IMR-90 (cell line): ENCODE data around the gene OR10S1. TPM values are rescaled to one million over a fixed set of nuclear protein-coding genes. Genes with fewer than 3 reads are reported as not detected.

ENCODE experiments used
- ATAC-seq: fragments of 200-7000 bp; cut with Tn5 transposase; 2 replicates; pipeline ENCODE4 v1.9.1; 2020; ENCODE audit warnings: low read depth, mild to moderate bottlenecking, moderate library complexity
- BruUV-seq: library from RNA; stranded (reverse); fragments of 400-500 nt; replicated peaks from 2 replicates; lab custom pipeline; 2021; lab: Mats Ljungman, UMichigan
- CTCF ChIA-PET: fragments of 300-600 bp; formaldehyde crosslinking; extraction: SDS; loops from one replicate; lab custom pipeline; 2021; ENCODE audit warnings: antibody characterized with exemption; lab: Yijun Ruan, JAX
- POLR2A ChIA-PET: fragments of 300-600 bp; sonication (Branson Sonifier 250); formaldehyde crosslinking; loops from one replicate; lab custom pipeline; 2022; ENCODE audit warnings: antibody characterized with exemption; ENCODE audit not compliant: unreplicated experiment; lab: Charles Lee
- DNase-seq: peaks from one replicate; pipeline ENCODE4 v3.0.0; 2013
- H2AFZ ChIP-seq: replicated peaks from 2 replicates; pipeline ENCODE3; 2013; ENCODE audit warnings: low read length, mild to moderate bottlenecking; ENCODE audit not compliant: poor library complexity
- H2AK5ac ChIP-seq: 2 replicates; pipeline ENCODE4 v1.6.1; 2013; ENCODE audit warnings: low read depth, low read length, inconsistent platforms
- H2AK9ac ChIP-seq: replicated peaks from 2 replicates; pipeline ENCODE3; 2013; ENCODE audit warnings: mild to moderate bottlenecking, low read depth, low read length, moderate library complexity; ENCODE audit not compliant: poor library complexity
- H2BK120ac ChIP-seq: 2 replicates; pipeline ENCODE4 v1.6.1; 2013; ENCODE audit warnings: low read depth, low read length, inconsistent platforms
- H2BK15ac ChIP-seq: 3 replicates; pipeline ENCODE4 v1.6.1; 2013; ENCODE audit warnings: low read depth, low read length, inconsistent platforms
- H2BK20ac ChIP-seq: 2 replicates; pipeline ENCODE4 v1.6.1; 2013; ENCODE audit warnings: low read depth, mild to moderate bottlenecking, inconsistent platforms, low read length, moderate library complexity
- H2BK5ac ChIP-seq: 2 replicates; pipeline ENCODE4 v1.6.1; 2013; ENCODE audit warnings: mild to moderate bottlenecking, low read depth, low read length, inconsistent platforms; ENCODE audit not compliant: poor library complexity, severe bottlenecking
- H3K14ac ChIP-seq: replicated peaks from 2 replicates; pipeline ENCODE4 v1.6.1; 2013; ENCODE audit warnings: low read depth, low read length, inconsistent platforms
- H3K18ac ChIP-seq: 2 replicates; pipeline ENCODE4 v1.6.1; 2013; ENCODE audit warnings: low read depth, low read length, control low read depth
- H3K23ac ChIP-seq: 2 replicates; pipeline ENCODE4 v1.6.1; 2013; ENCODE audit warnings: low read depth, low read length, inconsistent platforms
- H3K27ac ChIP-seq: 2 replicates; pipeline ENCODE4 v1.5.1; 2013; ENCODE audit warnings: mild to moderate bottlenecking, control low read depth, low read length; ENCODE audit not compliant: insufficient read depth
- H3K27me3 ChIP-seq: 2 replicates; pipeline ENCODE4 v1.6.1; 2013; ENCODE audit warnings: low read length; ENCODE audit not compliant: control insufficient read depth, insufficient read depth
- H3K36me3 ChIP-seq: 2 replicates; pipeline ENCODE4 v1.6.1; 2013; ENCODE audit warnings: low read length, mixed read lengths; ENCODE audit not compliant: control insufficient read depth, insufficient read depth
- H3K4ac ChIP-seq: 2 replicates; pipeline ENCODE4 v1.6.1; 2013; ENCODE audit warnings: low read depth, low read length, inconsistent platforms
- H3K4me1 ChIP-seq: 2 replicates; pipeline ENCODE4 v1.6.1; 2013; ENCODE audit warnings: low read length, mixed read lengths; ENCODE audit not compliant: control insufficient read depth, insufficient read depth
- H3K4me2 ChIP-seq: 2 replicates; pipeline ENCODE4 v1.6.1; 2013; ENCODE audit warnings: low read depth, mild to moderate bottlenecking, control low read depth, low read length, moderate library complexity
- H3K4me3 ChIP-seq: 2 replicates; pipeline ENCODE4 v1.5.1; 2013; ENCODE audit warnings: low read depth, mild to moderate bottlenecking, control low read depth, low read length, moderate library complexity; ENCODE audit not compliant: insufficient read depth
- H3K56ac ChIP-seq: 2 replicates; pipeline ENCODE4 v1.6.1; 2013; ENCODE audit warnings: low read length, inconsistent platforms; ENCODE audit not compliant: insufficient read depth; ENCODE audit errors: extremely low read depth
- H3K79me1 ChIP-seq, 2 experiments: 2 replicates each; pipeline ENCODE4 v1.6.1; 2013; ENCODE audit warnings: low read length in 2 of 2, inconsistent platforms in 1 of 2, low read depth in 1 of 2
- H3K9ac ChIP-seq: 2 replicates; pipeline ENCODE4 v1.6.1; 2013; ENCODE audit warnings: low read depth, low read length, control low read depth
- H3K9me1 ChIP-seq: 2 replicates; pipeline ENCODE4 v1.6.1; 2013; ENCODE audit warnings: low read length, inconsistent platforms; ENCODE audit not compliant: insufficient read depth
- H3K9me3 ChIP-seq: 2 replicates; pipeline ENCODE4 v1.6.1; 2013; ENCODE audit warnings: low read length; ENCODE audit not compliant: control insufficient read depth, insufficient read depth
- H4K20me1 ChIP-seq: 2 replicates; pipeline ENCODE4 v1.6.1; 2013; ENCODE audit warnings: low read length, inconsistent platforms; ENCODE audit not compliant: insufficient read depth
- H4K5ac ChIP-seq: 2 replicates; pipeline ENCODE4 v1.6.1; 2013; ENCODE audit warnings: mild to moderate bottlenecking, low read depth, low read length, control low read depth
- H4K8ac ChIP-seq, 2 experiments: 2 replicates each; pipeline ENCODE4 v1.6.1; 2013; ENCODE audit warnings: low read depth in 2 of 2, low read length in 2 of 2, control low read depth in 1 of 2, inconsistent platforms in 1 of 2
- H4K91ac ChIP-seq: 2 replicates; pipeline ENCODE4 v1.6.1; 2013; ENCODE audit warnings: low read depth, low read length, inconsistent platforms; ENCODE audit not compliant: insufficient read depth
- MAFK ChIP-seq: IDR thresholded peaks from 2 replicates; pipeline ENCODE4 v1.6.1; 2012; ENCODE audit warnings: low read depth, low read length, improper control_type of control experiment
- MXI1 ChIP-seq: IDR thresholded peaks from 2 replicates; pipeline ENCODE4 v1.6.1; 2012; ENCODE audit warnings: low read depth, mild to moderate bottlenecking, low read length, moderate library complexity, borderline replicate concordance
- NFE2L2 ChIP-seq: fragments of 150-350 bp; IDR thresholded peaks from 2 replicates; pipeline ENCODE4 v1.6.1; 2016; ENCODE audit warnings: low read depth, mild to moderate bottlenecking, low read length
- POLR2A ChIP-seq: IDR thresholded peaks from 2 replicates; pipeline ENCODE4 v1.6.1; 2012; ENCODE audit warnings: mild to moderate bottlenecking, low read depth, low read length
- RCOR1 ChIP-seq: IDR thresholded peaks from 2 replicates; pipeline ENCODE4 v1.6.1; 2012; ENCODE audit warnings: mild to moderate bottlenecking, low read length, improper control_type of control experiment; ENCODE audit not compliant: insufficient replicate concordance
- RFX5 ChIP-seq: IDR thresholded peaks from 2 replicates; pipeline ENCODE4 v1.8.0; 2012; ENCODE audit warnings: low read depth, mild to moderate bottlenecking, low read length, moderate library complexity
- SMC3 ChIP-seq: fragments of 150-350 bp; IDR thresholded peaks from 2 replicates; pipeline ENCODE4 v1.6.1; 2016; ENCODE audit warnings: low read depth, mild to moderate bottlenecking, antibody characterized with exemption, low read length, moderate library complexity
- WGBS, 2 experiments: methylation state at CpG; one replicate each; pipeline versions ENCODE4 v1.1.5 to v1.1.7; 2013; ENCODE audit warnings: missing lambda C conversion rate in 2 of 2; ENCODE audit not compliant: insufficient read length in 1 of 2; ENCODE audit errors: extremely low coverage in 2 of 2; 5-methylcytosine and 5-hydroxymethylcytosine counted together
- dilution Hi-C: fragments of 300-500 bp; cut with HindIII; formaldehyde crosslinking; loops from one replicate; pipeline ENCODE4 v1.14.3; 2018; ENCODE audit warnings: low sequenced_read_pairs; ENCODE audit not compliant: unreplicated experiment
- in situ Hi-C: fragments of 300-500 bp; cut with MboI; formaldehyde crosslinking; loops from 3 replicates; pipeline ENCODE4 v1.14.3; 2019; ENCODE audit warnings: low sequenced_read_pairs, inconsistent platforms, mixed read lengths
- intact Hi-C: fragments of 100-400 bp; cut with micrococcal nuclease; formaldehyde crosslinking; loops from 2 replicates; pipeline ENCODE4 v1.10.0; 2022
- polyA plus RNA-seq, 3 experiments: library from polyadenylated mRNA; depleted of rRNA; stranded (reverse); fragments of >200 nt; gene quantifications; 2 replicates each; pipeline ENCODE4 v1.2.3, GENCODE V29; 2012; ENCODE audit warnings: low replicate concordance in 1 of 3
- total RNA-seq: library from RNA; depleted of rRNA; stranded (reverse); fragments of >200 nt; gene quantifications from 2 replicates; pipeline ENCODE4 v1.2.3, GENCODE V29; 2012
- TF ChIP-seq, protein P1 (sequence below): fragments of 150-350 bp; IDR thresholded peaks from 2 replicates; pipeline ENCODE4 v1.6.1; 2017; ENCODE audit warnings: mild to moderate bottlenecking, antibody characterized with exemption, low read length, low read depth
- TF ChIP-seq, protein P2 (sequence below): fragments of 150-350 bp; IDR thresholded peaks from 2 replicates; pipeline ENCODE4 v1.6.1; 2016; ENCODE audit warnings: low read depth, mild to moderate bottlenecking, low read length, moderate library complexity, borderline replicate concordance

Gene OR10S1
- total and polyA plus RNA-seq, 2 of the 4 experiments (the other 2 are of a cell fraction) = not detected

DNA sequence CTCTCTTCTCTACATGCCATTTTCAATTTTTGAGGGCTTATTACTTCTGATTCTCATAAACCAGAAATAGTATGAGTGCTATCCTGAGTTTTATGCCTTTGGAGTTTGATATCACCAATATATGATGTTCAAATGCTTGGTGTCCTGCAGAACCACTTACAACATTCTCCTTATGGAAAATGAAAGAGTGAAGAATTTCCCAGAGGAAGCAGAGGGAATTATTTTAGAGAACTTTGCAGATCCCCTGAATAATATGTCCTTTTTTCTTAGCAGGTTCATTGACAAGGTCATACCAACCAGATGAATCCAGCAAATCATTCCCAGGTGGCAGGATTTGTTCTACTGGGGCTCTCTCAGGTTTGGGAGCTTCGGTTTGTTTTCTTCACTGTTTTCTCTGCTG lies 38.3 kb downstream of the OR10S1 start, which contains the start of gene OR4D5:
OR4D5 (plus strand) TSS at position 301 of the 400 bp plus-strand sequence; CDS start at position 301, 0 bp downstream.
- WGBS, 2 experiments = no CpG with 5 or more reads among the region's 1 CpG

More for the DNA sequence above, 38.3 kb downstream of the OR10S1 start, which contains the start of gene OR4D5:
- Histone ChIP-seq H2BK5ac (no peak within 1 kb of the TSS), H3K9ac (no peak within 1 kb of the TSS), H3K4me1 (no peaks in the 10 kb centered on the region), H3K9me3 (peaks cover 17% of the 10 kb centered on the region), H3K4me3 (no peak within 1 kb of the TSS), H3K23ac (no peak within 1 kb of the TSS), H3K4me2 (no peak within 1 kb of the TSS), H3K56ac (no peak within 1 kb of the TSS), H2AFZ (no peak within 1 kb of the TSS), H3K36me3 (no peaks in the 10 kb centered on the region), H4K8ac (no peak within 1 kb of the TSS), H2AK5ac (no peak within 1 kb of the TSS), H4K20me1 (no peaks in the 10 kb centered on the region), H4K91ac (no peak within 1 kb of the TSS), H3K4ac (no peak within 1 kb of the TSS), H2AK9ac (no peak within 1 kb of the TSS), H3K9me1 (no peaks in the 10 kb centered on the region), H3K18ac (no peak within 1 kb of the TSS), H3K14ac (no peak within 1 kb of the TSS), H2BK15ac (no peak within 1 kb of the TSS), H2BK120ac (no peak within 1 kb of the TSS), H2BK20ac (no peak within 1 kb of the TSS), H3K27me3 (no peaks in the 10 kb centered on the region), H4K5ac (no peak within 1 kb of the TSS), H3K79me1 (no peaks in the 10 kb centered on the region), H3K27ac (no peak within 1 kb of the TSS)
- ChIA-PET CTCF (interaction anchor here (0.5 kb wide), 1 partner anchor 1568 kb away, joined by 3 read pairs; no protein-coding TSS in a partner anchor), POLR2A (no interaction called here)
- dilution Hi-C loops (no loop called here), intact Hi-C loops (no loop called here), in situ Hi-C loops (no loop called here)
- DNase-seq (no peak), ATAC-seq (no peak)
- BruUV-seq = no TSS peak
- TF ChIP-seq, protein P1, sequence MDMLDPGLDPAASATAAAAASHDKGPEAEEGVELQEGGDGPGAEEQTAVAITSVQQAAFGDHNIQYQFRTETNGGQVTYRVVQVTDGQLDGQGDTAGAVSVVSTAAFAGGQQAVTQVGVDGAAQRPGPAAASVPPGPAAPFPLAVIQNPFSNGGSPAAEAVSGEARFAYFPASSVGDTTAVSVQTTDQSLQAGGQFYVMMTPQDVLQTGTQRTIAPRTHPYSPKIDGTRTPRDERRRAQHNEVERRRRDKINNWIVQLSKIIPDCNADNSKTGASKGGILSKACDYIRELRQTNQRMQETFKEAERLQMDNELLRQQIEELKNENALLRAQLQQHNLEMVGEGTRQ = no peak
- TF ChIP-seq MXI1 (no peak), RCOR1 (no peak), POLR2A (no peak), MAFK (no peak), NFE2L2 (no peak), SMC3 (no peak), RFX5 (no peak)
- TF ChIP-seq, protein P2, sequence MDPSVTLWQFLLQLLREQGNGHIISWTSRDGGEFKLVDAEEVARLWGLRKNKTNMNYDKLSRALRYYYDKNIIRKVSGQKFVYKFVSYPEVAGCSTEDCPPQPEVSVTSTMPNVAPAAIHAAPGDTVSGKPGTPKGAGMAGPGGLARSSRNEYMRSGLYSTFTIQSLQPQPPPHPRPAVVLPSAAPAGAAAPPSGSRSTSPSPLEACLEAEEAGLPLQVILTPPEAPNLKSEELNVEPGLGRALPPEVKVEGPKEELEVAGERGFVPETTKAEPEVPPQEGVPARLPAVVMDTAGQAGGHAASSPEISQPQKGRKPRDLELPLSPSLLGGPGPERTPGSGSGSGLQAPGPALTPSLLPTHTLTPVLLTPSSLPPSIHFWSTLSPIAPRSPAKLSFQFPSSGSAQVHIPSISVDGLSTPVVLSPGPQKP = no peak
